CD4-positive, alpha-beta memory T cell (primary cell): Measurements from ENCODE around the gene MAZ. TPM values are rescaled to one million over a fixed set of nuclear protein-coding genes. Genes with fewer than 3 reads are reported as not detected.

Experiments
- CTCF ChIA-PET: fragments of 350-600 bp; sonication (Branson Sonifier 250); formaldehyde crosslinking; loops from one replicate; lab custom pipeline; 2021; ENCODE audit warnings: inconsistent platforms; ENCODE audit not compliant: partially characterized antibody; lab: Charles Lee
- POLR2A ChIA-PET: fragments of 350-600 bp; sonication (Branson Sonifier 250); formaldehyde crosslinking; loops from one replicate; lab custom pipeline; 2021; ENCODE audit not compliant: partially characterized antibody; lab: Charles Lee
- DNase-seq, 5 donors: peaks; one replicate each; pipeline versions ENCODE4 v3.0.0 to v3.0.0-alpha.2; 2020 to 2022; ENCODE audit warnings: mixed read lengths in 1 of 5
- H3K27ac ChIP-seq: one replicate; pipeline ENCODE4 v1.7.0; 2013; ENCODE audit warnings: low read depth, low read length
- H3K27me3 ChIP-seq: 2 replicates; pipeline ENCODE4 v1.7.0; 2013; ENCODE audit warnings: mild to moderate bottlenecking, low read length, moderate library complexity; ENCODE audit not compliant: insufficient read depth
- H3K36me3 ChIP-seq: 2 replicates; pipeline ENCODE4 v1.7.0; 2013; ENCODE audit warnings: mild to moderate bottlenecking, low read length, moderate library complexity; ENCODE audit not compliant: insufficient read depth
- H3K4me1 ChIP-seq: 2 replicates; pipeline ENCODE4 v1.7.0; 2013; ENCODE audit warnings: mild to moderate bottlenecking, low read length, moderate library complexity; ENCODE audit not compliant: insufficient read depth
- H3K4me3 ChIP-seq, 2 donors: one replicate each; pipeline ENCODE4 v1.7.0; 2013; ENCODE audit warnings: low read length in 2 of 2, mild to moderate bottlenecking in 1 of 2
- H3K9me3 ChIP-seq, 2 donors: one replicate each; pipeline ENCODE4 v1.7.0; 2013; ENCODE audit warnings: low read length in 2 of 2, control low read depth in 1 of 2; ENCODE audit not compliant: control insufficient read depth in 1 of 2
- H3K27ac Mint-ChIP-seq, 7 donors: one replicate each; pipeline ENCODE4 v1.8.0; 2020 to 2021; ENCODE audit warnings: mixed read lengths in 7 of 7, mild to moderate bottlenecking in 6 of 7, inconsistent platforms in 3 of 7, moderate library complexity in 3 of 7
- H3K27me3 Mint-ChIP-seq, 2 donors: one replicate each; pipeline ENCODE4 v1.8.0; 2020 to 2021; ENCODE audit warnings: mixed read lengths in 2 of 2
- H3K36me3 Mint-ChIP-seq, 2 donors: one replicate each; pipeline ENCODE4 v1.8.0; 2020 to 2021; ENCODE audit warnings: mixed read lengths in 2 of 2, inconsistent platforms in 1 of 2, mild to moderate bottlenecking in 1 of 2
- H3K4me1 Mint-ChIP-seq, 4 donors: one replicate each; pipeline ENCODE4 v1.8.0; 2020 to 2021; ENCODE audit warnings: mixed read lengths in 4 of 4, mild to moderate bottlenecking in 1 of 4
- H3K4me3 Mint-ChIP-seq, 8 donors: one replicate each; pipeline ENCODE4 v1.8.0; 2020 to 2021; ENCODE audit warnings: mixed read lengths in 8 of 8, mild to moderate bottlenecking in 7 of 8, moderate library complexity in 6 of 8, inconsistent platforms in 3 of 8
- H3K9me3 Mint-ChIP-seq, 8 donors: one replicate each; pipeline ENCODE4 v1.8.0; 2020 to 2021; ENCODE audit warnings: mixed read lengths in 8 of 8, mild to moderate bottlenecking in 5 of 8, inconsistent platforms in 3 of 8, moderate library complexity in 1 of 8
- intact Hi-C: fragments of 100-400 bp; cut with micrococcal nuclease; formaldehyde crosslinking; loops from one replicate; pipeline ENCODE4 v1.15.1; 2023
- polyA plus RNA-seq, 2 donors: library from polyadenylated mRNA; unstranded; fragments of 300-500 nt; fragmentation: Illumina TruSeq; gene quantifications; one replicate each; pipeline ENCODE4 v1.2.3, GENCODE V29; 2021
- total RNA-seq, 2 experiments: library from RNA; stranded (reverse); gene quantifications; one replicate each; pipeline ENCODE4 v1.2.3, GENCODE V29; 2021

The MAZ gene
- total and polyA plus RNA-seq, 4 experiments from 2014 or later: 40.3 to 264 (median 164) TPM

DNA sequence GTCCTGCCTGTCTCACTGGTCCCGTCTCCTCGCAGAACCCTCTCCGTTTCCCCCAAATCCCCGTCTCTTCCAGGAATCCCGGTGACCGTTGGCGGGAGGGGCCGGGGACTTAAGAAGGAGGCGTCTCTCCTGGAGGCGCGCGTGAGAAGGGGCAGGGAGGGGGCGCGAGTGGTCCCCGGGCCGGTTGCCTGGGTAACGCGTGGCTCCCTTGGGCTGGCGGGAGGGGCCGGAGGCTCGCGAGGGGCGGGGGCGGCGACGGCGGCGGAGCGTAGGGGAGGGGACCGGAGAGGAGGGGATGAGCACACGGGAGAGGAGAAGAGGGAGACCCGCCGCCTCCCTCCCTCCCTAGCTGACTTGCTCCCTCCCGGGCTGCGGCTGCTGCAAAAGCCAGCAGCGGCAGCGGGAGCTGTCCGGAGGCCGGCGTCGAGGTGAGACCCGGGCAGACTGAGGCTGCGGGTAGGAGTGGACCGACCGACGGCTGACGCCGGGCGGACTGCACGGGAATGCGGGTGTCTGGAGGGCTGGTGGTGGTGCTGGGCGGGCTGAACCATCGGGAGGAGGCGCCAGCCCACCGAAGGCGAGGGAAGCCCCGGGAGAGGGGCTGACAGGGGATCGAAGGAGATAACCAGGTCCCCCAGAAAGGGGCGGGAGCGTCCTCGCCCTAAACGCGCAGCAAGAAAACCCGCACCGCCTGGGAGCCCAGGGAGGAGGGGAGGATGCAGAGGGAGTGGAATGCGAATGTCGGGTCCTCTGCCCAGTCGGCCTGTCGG is 5.8 kb downstream of the MAZ start, which contains the start of gene PRRT2:
TSS of gene PRRT2 (plus strand) at position 298 of the 770 bp plus-strand sequence. CDS start 862 bp downstream, outside the sequence.
- peaks cover 8% of the 10 kb centered on the region for H3K36me3 ChIP-seq
- H3K4me3 ChIP-seq: peak within 1 kb of the TSS; percentile 66 to 69
- Mint-ChIP-seq H3K9me3 (peaks cover 0 to 2% (median 0%) of the 10 kb centered on the region in 8 donors), H3K27me3 (peaks cover 0 to 2% of the 10 kb centered on the region in 2 donors), H3K27ac (peak within 1 kb of the TSS; percentile 87 to 97 (median 92)), H3K4me3 (peak within 1 kb of the TSS; percentile 86 to 95 (median 90)), H3K36me3 (peaks cover 8 to 35% of the 10 kb centered on the region in 2 donors), H3K4me1 (peaks cover 35 to 86% (median 55%) of the 10 kb centered on the region in 4 donors)
- CTCF ChIA-PET: interaction anchor here (1.0 to 2.5 kb wide), 2 partner anchors 36 to 110 kb away, joined by 3 to 16 read pairs; no protein-coding TSS in a partner anchor
- no peaks in the 10 kb centered on the region for H3K27me3 ChIP-seq
- POLR2A ChIA-PET: interaction anchor here (1.0 to 24.0 kb wide), 12 partner anchors 8 to 254 kb away, joined by 3 to 522 read pairs (median 8); partner anchors contain the start of genes ALDOA, C16orf54, KIF22 and MVP
- no peaks in the 10 kb centered on the region for H3K9me3 ChIP-seq
- peaks cover 69% of the 10 kb centered on the region for H3K4me1 ChIP-seq
- peak within 1 kb of the TSS; percentile 80 for H3K27ac ChIP-seq
- DNase-seq: peak; percentile 22 to 67 (median 28)
- intact Hi-C loops: loop anchor here (10.0 kb wide), 1 partner anchor 183 kb away; the partner anchor contains the start of genes HIRIP3 and INO80E

- CTCF ChIA-PET: interaction anchor here (1.1 to 2.5 kb wide), 3 partner anchors 23 to 112 kb away, joined by 3 to 16 read pairs (median 5); partner anchors contain the start of gene KIF22
- peaks cover 0 to 2% (median 0%) of the 10 kb centered on the region in 8 donors for H3K9me3 Mint-ChIP-seq
- H3K36me3 Mint-ChIP-seq: peaks cover 9 to 32% of the 10 kb centered on the region in 2 donors
- peaks cover 0 to 2% of the 10 kb centered on the region in 2 donors for H3K27me3 Mint-ChIP-seq
- Histone ChIP-seq H3K9me3 (no peaks in the 10 kb centered on the region), H3K4me1 (peaks cover 71% of the 10 kb centered on the region), H3K4me3 (no peak overlapping the region), H3K27me3 (no peaks in the 10 kb centered on the region), H3K27ac (no peak overlapping the region), H3K36me3 (peaks cover 8% of the 10 kb centered on the region)
- peak overlapping the region in 7 of 8 donors; percentile 37 to 90 (median 78) for H3K4me3 Mint-ChIP-seq
- peaks cover 33 to 83% (median 57%) of the 10 kb centered on the region in 4 donors for H3K4me1 Mint-ChIP-seq
- intact Hi-C loops: loop anchor here (10.0 kb wide), 1 partner anchor 182 kb away; the partner anchor contains the start of genes HIRIP3 and INO80E
- peak overlapping the region in 5 of 7 donors; percentile 10 to 90 (median 64) for H3K27ac Mint-ChIP-seq
- POLR2A ChIA-PET: interaction anchor here (1.0 to 24.0 kb wide), 8 partner anchors 9 to 659 kb away, joined by 3 to 522 read pairs (median 34); partner anchors contain the start of genes C16orf54, KIF22, MVP and PAGR1
- no peak for DNase-seq
Observed at GRCh38 chr16:29812754-29813643, 6.7 kb downstream of the MAZ start.

- H3K4me1 Mint-ChIP-seq: peaks cover 31 to 83% (median 57%) of the 10 kb centered on the region in 4 donors
- ChIA-PET CTCF (interaction anchor here (1.1 to 2.5 kb wide), 4 partner anchors 10 to 113 kb away, joined by 3 to 16 read pairs (median 4); partner anchors contain the start of gene KIF22), POLR2A (interaction anchor here (1.0 to 24.0 kb wide), 5 partner anchors 8 to 658 kb away, joined by 3 to 522 read pairs (median 64); partner anchors contain the start of genes C16orf54, KIF22, MVP and PAGR1)
- intact Hi-C loops: loop anchor here (10.0 kb wide), 1 partner anchor 181 kb away; the partner anchor contains the start of genes HIRIP3 and INO80E
- Histone ChIP-seq H3K4me1 (peaks cover 71% of the 10 kb centered on the region), H3K27ac (no peak overlapping the region), H3K36me3 (peaks cover 5% of the 10 kb centered on the region), H3K4me3 (no peak overlapping the region), H3K9me3 (no peaks in the 10 kb centered on the region), H3K27me3 (no peaks in the 10 kb centered on the region)
- no peak for DNase-seq
- peaks cover 0 to 2% of the 10 kb centered on the region in 2 donors for H3K27me3 Mint-ChIP-seq
- peak overlapping the region; percentile 6 to 94 (median 72) for H3K27ac Mint-ChIP-seq
- H3K36me3 Mint-ChIP-seq: peaks cover 6 to 27% of the 10 kb centered on the region in 2 donors
- H3K4me3 Mint-ChIP-seq: peak overlapping the region in 6 of 8 donors; percentile 17 to 99 (median 50)
- H3K9me3 Mint-ChIP-seq: peaks cover 0 to 2% (median 0%) of the 10 kb centered on the region in 8 donors
Observed at GRCh38 chr16:29813644-29814562, 7.6 kb downstream of the MAZ start.

- CTCF ChIA-PET: interaction anchor here (1.2 to 2.8 kb wide), 2 partner anchors 10 to 30 kb away, joined by 3 to 13 read pairs; no protein-coding TSS in a partner anchor
- POLR2A ChIA-PET: interaction anchor here (1.2 to 24.0 kb wide), 6 partner anchors 3 to 114 kb away, joined by 5 to 522 read pairs (median 286); partner anchors contain the start of genes C16orf54, KIF22, MAZ and MVP
- H3K4me3 ChIP-seq: peak overlapping the region in 1 of 2 donors; percentile 95
Observed at GRCh38 chr16:29814592-29814991, 8.3 kb downstream of the MAZ start.

GRCh38 chr16:29815032-29815721 is 8.8 kb downstream of the MAZ start:
- no peaks in the 10 kb centered on the region for H3K9me3 Mint-ChIP-seq
- peak overlapping the region; percentile 77 for H3K27ac ChIP-seq
- no peaks in the 10 kb centered on the region for H3K9me3 ChIP-seq
- no peak for DNase-seq
- peaks cover 34 to 87% (median 60%) of the 10 kb centered on the region in 4 donors for H3K4me1 Mint-ChIP-seq
- peak overlapping the region; percentile 94 to 100 (median 98) for H3K27ac Mint-ChIP-seq
- H3K4me1 ChIP-seq: peaks cover 71% of the 10 kb centered on the region
- no peaks in the 10 kb centered on the region for H3K27me3 ChIP-seq
- intact Hi-C loops: loop anchor here (10.0 kb wide), 1 partner anchor 180 kb away; the partner anchor contains the start of genes HIRIP3 and INO80E
- ChIA-PET CTCF (interaction anchor here (0.6 to 8.2 kb wide), 21 partner anchors 7 to 225 kb away, joined by 3 to 129 read pairs (median 4); partner anchors contain the start of genes CDIPT, KIF22, MAZ and TMEM219), POLR2A (interaction anchor here (0.5 to 24.0 kb wide), 32 partner anchors 4 to 603 kb away, joined by 3 to 522 read pairs (median 4); partner anchors contain the start of genes ALDOA, C16orf54, CDIPT and CORO1A)
- peaks cover 15 to 33% of the 10 kb centered on the region in 2 donors for H3K36me3 Mint-ChIP-seq
- peak overlapping the region; percentile 84 to 99 (median 98) for H3K4me3 Mint-ChIP-seq
- peaks cover 0 to 2% of the 10 kb centered on the region in 2 donors for H3K27me3 Mint-ChIP-seq
- H3K4me3 ChIP-seq: peak overlapping the region in 1 of 2 donors; percentile 95
- peaks cover 12% of the 10 kb centered on the region for H3K36me3 ChIP-seq

More at GRCh38 chr16:29814592-29814991, 8.3 kb downstream of the MAZ start:
- DNase-seq: no peak
- Histone ChIP-seq H3K4me1 (peaks cover 71% of the 10 kb centered on the region), H3K36me3 (peaks cover 8% of the 10 kb centered on the region), H3K27me3 (no peaks in the 10 kb centered on the region), H3K27ac (peak overlapping the region; percentile 77), H3K9me3 (no peaks in the 10 kb centered on the region)
- peaks cover 32 to 87% (median 60%) of the 10 kb centered on the region in 4 donors for H3K4me1 Mint-ChIP-seq
- peaks cover 0 to 2% of the 10 kb centered on the region in 2 donors for H3K27me3 Mint-ChIP-seq
- intact Hi-C loops: loop anchor here (10.0 kb wide), 1 partner anchor 180 kb away; the partner anchor contains the start of genes HIRIP3 and INO80E
- peak overlapping the region; percentile 86 to 100 (median 98) for H3K27ac Mint-ChIP-seq
- peak overlapping the region; percentile 84 to 99 (median 98) for H3K4me3 Mint-ChIP-seq
- H3K9me3 Mint-ChIP-seq: no peaks in the 10 kb centered on the region
- H3K36me3 Mint-ChIP-seq: peaks cover 11 to 30% of the 10 kb centered on the region in 2 donors
